Neural progenitor cell (in vitro differentiated cells): Measurements from ENCODE around the gene PLCB1. TPM values are rescaled to one million over a fixed set of nuclear protein-coding genes. Genes with fewer than 3 reads are reported as not detected.

Experiments used
- DNase-seq: peaks from one replicate; pipeline ENCODE4 v3.0.0-alpha.2; 2016; ENCODE audit warnings: low spot score
- H2AFZ ChIP-seq: fragments of 200-600 bp; sonication (generic); replicated peaks from 2 replicates; pipeline ENCODE4 v1.6.1; 2016; ENCODE audit warnings: antibody characterized with exemption
- H3F3A ChIP-seq: fragments of 200-600 bp; sonication (generic); 2 replicates; pipeline ENCODE4 v1.6.1; 2016; ENCODE audit warnings: antibody characterized with exemption, low read depth
- H3K27ac ChIP-seq: fragments of 200-600 bp; sonication (generic); 2 replicates; pipeline ENCODE4 v1.5.1; 2016; ENCODE audit warnings: mild to moderate bottlenecking
- H3K27me3 ChIP-seq: fragments of 200-600 bp; sonication (generic); 2 replicates; pipeline ENCODE4 v1.6.1; 2016; ENCODE audit warnings: mild to moderate bottlenecking, moderate library complexity
- H3K36me3 ChIP-seq: fragments of 200-600 bp; sonication (generic); 2 replicates; pipeline ENCODE4 v1.5.1; 2016
- H3K4me1 ChIP-seq: fragments of 200-600 bp; sonication (generic); 2 replicates; pipeline ENCODE4 v1.6.1; 2016; ENCODE audit warnings: mixed run types
- H3K4me2 ChIP-seq: fragments of 200-600 bp; sonication (generic); 2 replicates; pipeline ENCODE4 v1.6.1; 2016
- H3K4me3 ChIP-seq: fragments of 200-600 bp; sonication (generic); 2 replicates; pipeline ENCODE4 v1.5.1; 2016
- H3K79me2 ChIP-seq: fragments of 200-600 bp; sonication (generic); 2 replicates; pipeline ENCODE4 v1.6.1; 2016; ENCODE audit warnings: low read depth
- H3K9ac ChIP-seq: fragments of 200-600 bp; sonication (generic); 2 replicates; pipeline ENCODE4 v1.6.1; 2016
- H3K9me3 ChIP-seq: fragments of 200-600 bp; sonication (generic); 2 replicates; pipeline ENCODE4 v1.5.1; 2016; ENCODE audit warnings: low read depth
- H4K20me1 ChIP-seq: fragments of 200-600 bp; sonication (generic); 2 replicates; pipeline ENCODE4 v1.6.1; 2016; ENCODE audit warnings: low read depth
- H3K27ac Mint-ChIP-seq: 3 replicates; pipeline ENCODE4 v1.8.0; 2021; ENCODE audit warnings: mixed read lengths
- H3K27me3 Mint-ChIP-seq: 2 replicates; pipeline ENCODE4 v1.8.0; 2022; ENCODE audit warnings: low read depth, mild to moderate bottlenecking, inconsistent platforms, moderate library complexity, mixed read lengths; ENCODE audit not compliant: insufficient read depth
- H3K36me3 Mint-ChIP-seq: 3 replicates; pipeline ENCODE4 v1.8.0; 2021; ENCODE audit warnings: mixed read lengths
- H3K4me1 Mint-ChIP-seq: 3 replicates; pipeline ENCODE4 v1.8.0; 2021; ENCODE audit warnings: mixed read lengths
- H3K4me3 Mint-ChIP-seq: 3 replicates; pipeline ENCODE4 v1.8.0; 2021; ENCODE audit warnings: mild to moderate bottlenecking, moderate library complexity, mixed read lengths
- H3K9me3 Mint-ChIP-seq: 3 replicates; pipeline ENCODE4 v1.8.0; 2020; ENCODE audit warnings: mixed read lengths
- CTCF ChIP-seq: fragments of 200-600 bp; sonication (generic); IDR thresholded peaks from 2 replicates; pipeline ENCODE4 v1.5.1; 2017; ENCODE audit warnings: antibody characterized with exemption, mild to moderate bottlenecking
- EZH2 ChIP-seq: fragments of 200-600 bp; sonication (generic); IDR thresholded peaks from 2 replicates; pipeline ENCODE4 v1.6.1; 2017; ENCODE audit warnings: antibody characterized with exemption, mild to moderate bottlenecking, moderate library complexity
- EZH2phosphoT487 ChIP-seq: fragments of 200-600 bp; sonication (generic); IDR thresholded peaks from 2 replicates; pipeline ENCODE4 v1.6.1; 2017; ENCODE audit warnings: antibody characterized with exemption
- total RNA-seq: library from RNA; depleted of rRNA; stranded (reverse); fragments of >200 nt; gene quantifications from 2 replicates; pipeline ENCODE4 v1.2.3, GENCODE V29; 2015; ENCODE audit warnings: low replicate concordance

The PLCB1 gene
- total RNA-seq, 1 donor from 2014 or later, result 30.2 TPM

GRCh38 chr20:8532169-8532568, 400.1 kb downstream of the PLCB1 start:
- no peaks in the 10 kb centered on the region for H3K36me3 Mint-ChIP-seq
- H3K36me3 ChIP-seq, result no peaks in the 10 kb centered on the region
- no peaks in the 10 kb centered on the region for H3K9me3 Mint-ChIP-seq
- H3K27me3 Mint-ChIP-seq, result no peaks in the 10 kb centered on the region
- no peak overlapping the region for H3K27ac ChIP-seq
- no peak overlapping the region for H3K4me3 ChIP-seq
- no peaks in the 10 kb centered on the region for H4K20me1 ChIP-seq
- no peak overlapping the region for H3K4me3 Mint-ChIP-seq
- H3K79me2 ChIP-seq, result no peaks in the 10 kb centered on the region
- no peak for DNase-seq
- H3K4me1 Mint-ChIP-seq, result peaks cover 6% of the 10 kb centered on the region
- no peaks in the 10 kb centered on the region for H3K9me3 ChIP-seq
- H3K27ac Mint-ChIP-seq, result no peak overlapping the region
- H3K4me2 ChIP-seq, result no peak overlapping the region
- no peak overlapping the region for H3K9ac ChIP-seq
- no peaks in the 10 kb centered on the region for H3K27me3 ChIP-seq
- H3K4me1 ChIP-seq, result peaks cover 3% of the 10 kb centered on the region
- no peak overlapping the region for H2AFZ ChIP-seq
- TF ChIP-seq CTCF (no peak), EZH2 (no peak), EZH2phosphoT487 (no peak)
- H3F3A ChIP-seq, result no peaks in the 10 kb centered on the region

- no peak overlapping the region for H3K9ac ChIP-seq
- no peaks in the 10 kb centered on the region for H4K20me1 ChIP-seq
- TF ChIP-seq CTCF (no peak), EZH2 (no peak), EZH2phosphoT487 (no peak)
- no peaks in the 10 kb centered on the region for H3K79me2 ChIP-seq
- Mint-ChIP-seq H3K9me3 (no peaks in the 10 kb centered on the region), H3K27ac (no peak overlapping the region), H3K4me3 (no peak overlapping the region), H3K27me3 (no peaks in the 10 kb centered on the region), H3K36me3 (no peaks in the 10 kb centered on the region), H3K4me1 (peaks cover 6% of the 10 kb centered on the region)
- no peaks in the 10 kb centered on the region for H3K27me3 ChIP-seq
- H3K27ac ChIP-seq, result no peak overlapping the region
- peak; percentile 45 for DNase-seq
- peaks cover 3% of the 10 kb centered on the region for H3K4me1 ChIP-seq
- H2AFZ ChIP-seq, result no peak overlapping the region
- H3F3A ChIP-seq, result no peaks in the 10 kb centered on the region
- no peaks in the 10 kb centered on the region for H3K9me3 ChIP-seq
- H3K4me2 ChIP-seq, result no peak overlapping the region
- H3K36me3 ChIP-seq, result no peaks in the 10 kb centered on the region
- H3K4me3 ChIP-seq, result no peak overlapping the region
Measured at GRCh38 chr20:8534368-8535160, 402.5 kb downstream of the PLCB1 start.

GRCh38 chr20:8535403-8536261, 403.6 kb downstream of the PLCB1 start:
- H3K36me3 Mint-ChIP-seq, result no peaks in the 10 kb centered on the region
- peaks cover 6% of the 10 kb centered on the region for H3K4me1 Mint-ChIP-seq
- no peak overlapping the region for H3K4me2 ChIP-seq

More at GRCh38 chr20:8535403-8536261, 403.6 kb downstream of the PLCB1 start:
- H3K4me3 ChIP-seq, result no peak overlapping the region
- H2AFZ ChIP-seq, result no peak overlapping the region
- H3K27ac ChIP-seq, result no peak overlapping the region
- H3K79me2 ChIP-seq, result no peaks in the 10 kb centered on the region
- no peaks in the 10 kb centered on the region for H3K27me3 ChIP-seq
- no peaks in the 10 kb centered on the region for H3K36me3 ChIP-seq
- no peaks in the 10 kb centered on the region for H3F3A ChIP-seq
- no peak overlapping the region for H3K9ac ChIP-seq
- no peaks in the 10 kb centered on the region for H3K9me3 ChIP-seq
- Mint-ChIP-seq H3K27me3 (no peaks in the 10 kb centered on the region), H3K9me3 (no peaks in the 10 kb centered on the region), H3K27ac (no peak overlapping the region), H3K4me3 (no peak overlapping the region)
- peaks cover 3% of the 10 kb centered on the region for H3K4me1 ChIP-seq
- H4K20me1 ChIP-seq, result no peaks in the 10 kb centered on the region
- TF ChIP-seq CTCF, result peak; percentile 73
- TF ChIP-seq EZH2, result no peak
- peak; percentile 32 for DNase-seq
